ENCODE results near the gene LINC00237. TPM values are rescaled to one million over a fixed set of nuclear protein-coding genes. Genes with fewer than 3 reads are reported as not detected.

The LINC00237 gene
- total RNA-seq (not detected), polyA plus RNA-seq (not detected)
- long read RNA-seq, donor 1: 0 reads
- long read RNA-seq, donor 2: 0 reads
- long read RNA-seq, donor 3: 0 reads
- long read RNA-seq, donor 4: 0 reads
- long read RNA-seq, donor 5: 0 reads
- long read RNA-seq, donor 6: 0 reads
- long read RNA-seq, donor 7: 0 reads
- long read RNA-seq, donor 8: 0 reads
- long read RNA-seq, donor 9: 0 reads
- long read RNA-seq, donor 10: 0 reads

- TF ChIP-seq EP300 (IDR thresholded peaks at IDR 0.05) (no peak), POLR2AphosphoS5 (IDR thresholded peaks at IDR 0.05) (no peak), POLR2A (IDR thresholded peaks at IDR 0.05) (no peak), CTCF (IDR thresholded peaks at IDR 0.05) (no peak)
- DNase-seq: no peak
- H3K9me3 ChIP-seq: peaks cover 0 to 5% (median 0%) of the 10 kb centered on the region in 4 donors
- H3K4me1 ChIP-seq: peaks cover 22 to 41% (median 37%) of the 10 kb centered on the region in 4 donors
- WGBS, 5 donors: 7 to 16% (median 9%) methylated on average over 31 to 43 of the region's 43 CpGs
- intact Hi-C loops (cut with DNase I; ENCODE audit: low total_unique reads): no loop called here
- peaks cover 26 to 85% (median 63%) of the 10 kb centered on the region in 3 donors for H3K27me3 ChIP-seq
- H3K36me3 ChIP-seq: no peaks in the 10 kb centered on the region
- peak within 1 kb of the TSS in 2 of 4 donors; percentile 11 to 28 for H3K4me3 ChIP-seq
- H3K27ac ChIP-seq: no peak within 1 kb of the TSS
Measured at GRCh38 chr20:21106171-21107017, at the start of gene LINC00237. Gene LINC00237, minus strand, starts transcription at chr20:21106358.

GRCh38 chr20:21155268-21155667 is 49.1 kb upstream of the LINC00237 start:
- no peak overlapping the region for H3K27ac ChIP-seq
- no peak overlapping the region for H3K4me3 ChIP-seq
- intact Hi-C loops (cut with DNase I; ENCODE audit: low total_unique reads): no loop called here
- no peaks in the 10 kb centered on the region for H3K27me3 ChIP-seq
- WGBS, 5 donors: 98 to 99% (median 98%) methylated on average over 5 of the region's 5 CpGs
- H3K4me1 ChIP-seq: no peaks in the 10 kb centered on the region
- TF ChIP-seq POLR2A (IDR thresholded peaks at IDR 0.05) (no peak), CTCF (IDR thresholded peaks at IDR 0.05) (no peak), EP300 (IDR thresholded peaks at IDR 0.05) (no peak), POLR2AphosphoS5 (IDR thresholded peaks at IDR 0.05) (no peak)
- H3K36me3 ChIP-seq: peaks cover 0 to 18% (median 9%) of the 10 kb centered on the region in 4 donors
- DNase-seq: no peak
- no peaks in the 10 kb centered on the region for H3K9me3 ChIP-seq

- Histone ChIP-seq H3K4me3 (no peak overlapping the region), H3K36me3 (peaks cover 0 to 20% (median 10%) of the 10 kb centered on the region in 4 donors), H3K27ac (no peak overlapping the region), H3K27me3 (no peaks in the 10 kb centered on the region), H3K9me3 (no peaks in the 10 kb centered on the region), H3K4me1 (no peaks in the 10 kb centered on the region)
- intact Hi-C loops (cut with DNase I; ENCODE audit: low total_unique reads): no loop called here
- TF ChIP-seq POLR2A (IDR thresholded peaks at IDR 0.05) (no peak), CTCF (IDR thresholded peaks at IDR 0.05) (no peak), EP300 (IDR thresholded peaks at IDR 0.05) (no peak), POLR2AphosphoS5 (IDR thresholded peaks at IDR 0.05) (no peak)
- no peak for DNase-seq
- 39 to 96% (median 76%) methylated on average over 2 of the region's 2 CpGs for WGBS, 5 donors
Measured at GRCh38 chr20:21154692-21155091, 48.5 kb upstream of the LINC00237 start.

GRCh38 chr20:21151791-21152190 is 45.6 kb upstream of the LINC00237 start:
- H3K4me3 ChIP-seq: no peak overlapping the region
- H3K4me1 ChIP-seq: no peaks in the 10 kb centered on the region
- intact Hi-C loops (cut with DNase I; ENCODE audit: low total_unique reads): no loop called here
- H3K9me3 ChIP-seq: no peaks in the 10 kb centered on the region
- no peak overlapping the region for H3K27ac ChIP-seq
- WGBS, 5 donors: 95 to 97% (median 96%) methylated on average over 5 of the region's 5 CpGs
- no peak for DNase-seq
- TF ChIP-seq CTCF (IDR thresholded peaks at IDR 0.05) (no peak), POLR2AphosphoS5 (IDR thresholded peaks at IDR 0.05) (no peak)
- no peaks in the 10 kb centered on the region for H3K27me3 ChIP-seq
- peaks cover 0 to 44% (median 23%) of the 10 kb centered on the region in 4 donors for H3K36me3 ChIP-seq

Measured in stomach (tissue), 19 donors.